Activated naive CD4-positive, alpha-beta T cell treated with anti-CD3 and anti-CD28 coated beads, Interleukin-2, amount 50 U/mL, for 72 hours (primary cell): ENCODE data around the gene GLYATL1. TPM values are rescaled to one million over a fixed set of nuclear protein-coding genes. Genes with fewer than 3 reads are reported as not detected.

Experiments used
- ATAC-seq, 2 donors: fragments of 150-1000 bp; cut with Tn5 transposase; 2 replicates each; pipeline ENCODE4 v1.10.0; 2021; ENCODE audit warnings: mild to moderate bottlenecking in 2 of 2, moderate library complexity in 2 of 2
- DNase-seq, 2 donors: peaks; one replicate each; pipeline ENCODE4 v3.0.0; 2021 to 2022; ENCODE audit warnings: low spot score in 2 of 2
- H3K27ac Mint-ChIP-seq, 2 donors: one replicate each; pipeline ENCODE4 v1.8.0; 2022; ENCODE audit warnings: mild to moderate bottlenecking in 2 of 2, mixed read lengths in 2 of 2
- H3K36me3 Mint-ChIP-seq, 2 donors: one replicate each; pipeline ENCODE4 v1.8.0; 2022; ENCODE audit warnings: mixed read lengths in 2 of 2
- H3K9me3 Mint-ChIP-seq, 2 donors: one replicate each; pipeline ENCODE4 v1.8.0; 2022; ENCODE audit warnings: mixed read lengths in 2 of 2
- total RNA-seq, 2 donors: library from RNA; stranded (reverse); gene quantifications; one replicate each; pipeline ENCODE4 v1.2.3, GENCODE V29; 2022

Gene GLYATL1
- total RNA-seq, 2 donors from 2014 or later = not detected

DNA sequence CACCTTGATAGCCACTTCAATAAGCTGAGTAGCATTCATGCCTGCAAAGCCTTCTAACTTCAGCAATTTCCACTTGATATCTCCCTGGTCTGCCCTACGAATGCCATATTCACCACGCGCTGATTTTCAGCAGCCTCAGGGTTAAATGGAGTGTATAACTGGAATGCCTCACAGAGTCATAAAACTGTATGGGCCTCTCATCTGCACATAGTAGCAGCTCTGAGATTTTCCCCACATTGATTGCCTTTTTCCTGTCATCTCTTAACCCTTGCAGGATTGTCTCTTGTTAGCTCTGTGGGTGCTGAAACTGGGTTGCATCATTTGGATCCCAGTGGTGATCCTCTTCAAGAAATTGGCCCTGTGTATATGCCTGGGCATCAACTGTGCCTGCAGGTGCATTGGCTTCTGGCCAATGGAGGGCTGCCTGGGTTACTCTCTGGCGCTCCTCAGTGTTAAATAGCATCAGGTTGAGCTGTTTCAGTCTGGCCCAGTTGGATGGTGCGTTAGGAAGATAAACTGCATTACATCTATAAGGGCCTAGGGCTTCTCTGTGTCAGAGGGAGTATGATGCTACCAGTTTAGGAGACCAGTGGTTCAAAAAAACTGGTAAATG is 17.4 kb upstream of the GLYATL1 start:
- ATAC-seq (no peak), DNase-seq (no peak)
- H3K36me3 Mint-ChIP-seq = peaks cover 12 to 13% of the 10 kb centered on the region in 2 donors
- no peak overlapping the region for H3K27ac Mint-ChIP-seq
- peaks cover 10 to 14% of the 10 kb centered on the region in 2 donors for H3K9me3 Mint-ChIP-seq

DNA sequence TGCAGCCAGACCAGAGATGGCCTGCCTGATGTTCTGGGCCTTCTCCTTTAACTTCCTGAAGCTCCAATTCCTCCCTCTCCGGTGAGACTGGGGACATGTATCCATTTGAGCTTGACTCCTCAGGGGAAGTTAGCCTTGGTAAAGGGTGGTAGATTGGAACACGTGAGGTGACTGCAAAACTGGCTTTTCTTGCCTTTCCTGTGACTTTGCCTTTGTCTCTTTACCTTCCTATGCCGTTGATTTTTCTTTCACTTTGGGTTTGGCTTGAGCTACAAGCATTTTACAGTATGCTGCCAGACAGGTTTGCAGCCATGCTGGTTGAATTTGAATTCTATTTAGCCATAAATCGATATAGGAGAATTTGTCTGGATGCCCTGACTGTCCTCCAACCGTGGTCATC is 16.8 kb upstream of the GLYATL1 start:
- DNase-seq = no peak
- ATAC-seq = no peak
- peaks cover 7 to 13% of the 10 kb centered on the region in 2 donors for H3K36me3 Mint-ChIP-seq
- peaks cover 8 to 10% of the 10 kb centered on the region in 2 donors for H3K9me3 Mint-ChIP-seq
- no peak overlapping the region for H3K27ac Mint-ChIP-seq

DNA sequence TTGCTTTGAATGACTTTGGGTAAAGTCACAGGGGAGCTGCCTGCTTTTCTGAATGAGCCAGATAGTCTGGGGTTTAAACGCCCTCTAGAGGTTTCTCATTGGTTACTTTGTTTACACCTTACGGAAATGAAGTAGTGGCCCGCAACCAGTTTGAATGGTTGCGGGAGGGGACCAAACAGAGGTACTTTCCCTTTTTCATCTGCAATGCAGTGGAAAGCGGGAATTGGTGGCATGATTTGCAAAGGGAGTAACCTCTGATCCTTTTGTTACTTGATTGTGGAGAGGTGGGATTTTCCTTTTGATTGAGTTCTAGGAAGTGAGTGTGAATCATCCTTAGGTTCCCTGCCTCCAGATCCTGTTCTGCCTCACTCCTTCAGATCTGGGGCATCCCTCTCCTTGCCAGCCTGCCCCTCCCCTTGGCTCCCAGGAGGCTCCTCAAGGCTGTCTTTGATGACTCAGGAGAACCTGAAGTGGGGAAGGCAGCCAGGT is 15.9 kb upstream of the GLYATL1 start:
- peak in 1 of 2 donors; percentile 10 for DNase-seq
- Mint-ChIP-seq H3K36me3 (peaks cover under 1 to 7% of the 10 kb centered on the region in 2 donors), H3K27ac (no peak overlapping the region), H3K9me3 (peaks cover 2% of the 10 kb centered on the region in 2 donors)
- ATAC-seq = peak; percentile 84 to 86

DNA sequence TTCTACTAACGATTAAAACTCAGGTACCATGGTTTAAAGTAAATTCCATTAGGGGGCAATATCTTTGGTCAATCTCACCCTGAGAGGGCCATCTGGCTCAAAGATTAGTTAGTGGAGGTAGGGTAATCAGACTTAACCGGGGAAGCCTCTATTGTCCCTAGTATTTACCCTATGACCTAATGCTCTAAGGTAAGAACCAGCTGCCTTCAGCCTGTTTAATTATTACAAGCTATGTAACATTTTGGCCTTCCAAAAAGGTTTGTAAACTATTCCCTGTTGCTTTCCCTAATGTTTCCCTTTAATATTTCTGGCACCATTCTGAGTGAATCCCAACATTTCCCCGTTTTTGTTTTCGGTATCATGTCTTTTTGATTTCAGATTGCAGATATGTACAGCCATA is 15.1 kb upstream of the GLYATL1 start:
- Mint-ChIP-seq H3K9me3 (no peaks in the 10 kb centered on the region), H3K36me3 (peaks cover 0 to 4% of the 10 kb centered on the region in 2 donors), H3K27ac (no peak overlapping the region)
- ATAC-seq = no peak
- no peak for DNase-seq

DNA sequence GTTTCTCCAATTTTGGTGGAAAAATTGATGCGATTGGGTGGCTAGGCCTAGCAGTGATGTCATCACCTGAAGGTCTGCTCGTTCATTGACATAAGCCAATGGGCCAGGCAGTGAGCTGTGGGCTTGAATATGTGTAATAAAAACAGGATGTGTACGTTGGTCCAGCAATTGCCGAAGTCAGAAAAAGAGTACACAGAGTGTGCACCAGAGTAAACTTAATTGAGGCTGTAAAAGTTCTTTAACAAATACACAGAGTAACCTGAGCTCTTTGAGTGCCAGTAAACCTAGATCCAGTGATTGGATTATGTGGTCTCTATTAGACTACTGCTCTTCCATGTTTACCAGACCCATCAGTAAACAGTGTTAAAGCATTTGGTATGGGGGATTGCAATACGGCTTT is 13.0 kb upstream of the GLYATL1 start:
- no peaks in the 10 kb centered on the region for H3K9me3 Mint-ChIP-seq
- H3K27ac Mint-ChIP-seq = no peak overlapping the region
- ATAC-seq (no peak), DNase-seq (no peak)
- H3K36me3 Mint-ChIP-seq = no peaks in the 10 kb centered on the region

DNA sequence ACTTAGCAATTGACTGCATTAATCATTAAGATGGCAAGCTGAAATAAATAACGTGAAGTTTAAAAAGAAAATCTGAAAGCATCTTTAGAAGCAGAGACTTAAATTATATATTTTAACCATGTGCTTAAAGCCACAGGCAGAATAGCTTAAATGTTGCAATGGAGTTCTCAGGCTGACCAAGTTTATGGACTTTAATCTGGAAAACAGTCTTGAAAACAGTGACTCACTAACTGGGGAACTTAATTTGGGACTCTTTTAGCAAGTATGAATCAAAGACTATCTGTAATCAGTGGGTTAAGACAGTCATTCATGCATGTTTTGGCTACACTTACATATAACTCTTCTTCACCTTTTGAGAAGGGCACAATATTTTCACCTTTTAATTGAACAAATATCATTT is 12.6 kb upstream of the GLYATL1 start:
- no peak overlapping the region for H3K27ac Mint-ChIP-seq
- ATAC-seq = no peak

DNA sequence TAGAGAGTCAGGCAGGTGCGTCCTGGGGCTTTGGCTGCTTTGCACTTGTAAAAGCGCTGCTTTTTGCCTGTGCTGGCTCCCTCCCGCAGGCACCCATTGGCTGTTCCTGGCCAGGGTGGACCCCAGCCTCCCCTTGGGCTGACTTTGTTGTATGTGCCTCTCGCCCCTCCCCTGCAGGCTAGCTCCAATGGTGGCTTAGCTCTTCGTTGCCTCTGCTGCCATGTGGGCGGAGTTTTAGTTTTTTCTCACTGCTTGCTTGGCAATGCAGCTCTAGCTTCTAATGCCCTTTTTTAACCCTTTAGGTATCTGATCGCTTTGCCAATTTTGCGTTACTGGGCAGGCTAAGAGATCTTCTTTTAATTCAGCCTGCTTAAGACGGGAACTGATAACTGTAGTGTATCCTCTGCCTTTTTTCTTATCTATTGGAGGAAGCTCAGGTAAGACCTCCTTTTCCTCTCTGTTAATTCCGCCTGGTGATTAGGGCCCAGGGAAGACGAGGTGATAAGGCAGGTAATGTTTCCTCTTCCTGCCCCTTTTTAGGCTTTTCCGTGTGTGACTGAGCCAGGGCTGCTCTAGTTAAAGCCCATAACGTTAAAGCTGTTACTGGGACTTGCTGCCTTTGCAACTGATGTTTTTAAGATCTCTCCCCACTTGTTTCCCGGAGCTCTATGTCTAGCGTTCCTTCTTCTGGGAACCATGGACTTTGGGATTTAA is 11.7 kb upstream of the GLYATL1 start:
- Mint-ChIP-seq H3K27ac (no peak overlapping the region), H3K9me3 (no peaks in the 10 kb centered on the region), H3K36me3 (no peaks in the 10 kb centered on the region)
- DNase-seq (no peak), ATAC-seq (peak; percentile 30 to 63)

More for the DNA sequence above, 12.6 kb upstream of the GLYATL1 start:
- H3K36me3 Mint-ChIP-seq = no peaks in the 10 kb centered on the region
- no peaks in the 10 kb centered on the region for H3K9me3 Mint-ChIP-seq
- no peak for DNase-seq

DNA sequence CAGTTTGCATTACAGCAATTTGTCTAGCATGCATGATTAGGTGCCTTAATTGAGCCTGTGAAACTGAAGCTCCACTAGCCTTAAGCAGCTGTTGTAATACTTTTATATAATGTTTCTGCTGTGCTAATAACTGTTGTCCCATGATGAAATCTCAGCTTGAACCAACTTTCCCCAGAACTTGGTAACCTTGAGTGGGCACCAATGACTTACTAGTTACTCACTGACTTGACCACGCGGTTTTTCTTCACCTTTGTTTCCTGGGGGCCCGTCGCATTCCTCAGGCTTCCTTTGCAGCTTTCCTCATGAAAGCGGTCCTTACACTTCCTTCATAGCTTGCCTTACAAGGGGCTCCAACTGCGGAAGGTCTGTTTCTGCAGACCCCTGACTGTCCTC is 11.2 kb upstream of the GLYATL1 start:
- ATAC-seq = no peak
- no peak for DNase-seq
- Mint-ChIP-seq H3K36me3 (no peaks in the 10 kb centered on the region), H3K27ac (no peak overlapping the region), H3K9me3 (no peaks in the 10 kb centered on the region)

DNA sequence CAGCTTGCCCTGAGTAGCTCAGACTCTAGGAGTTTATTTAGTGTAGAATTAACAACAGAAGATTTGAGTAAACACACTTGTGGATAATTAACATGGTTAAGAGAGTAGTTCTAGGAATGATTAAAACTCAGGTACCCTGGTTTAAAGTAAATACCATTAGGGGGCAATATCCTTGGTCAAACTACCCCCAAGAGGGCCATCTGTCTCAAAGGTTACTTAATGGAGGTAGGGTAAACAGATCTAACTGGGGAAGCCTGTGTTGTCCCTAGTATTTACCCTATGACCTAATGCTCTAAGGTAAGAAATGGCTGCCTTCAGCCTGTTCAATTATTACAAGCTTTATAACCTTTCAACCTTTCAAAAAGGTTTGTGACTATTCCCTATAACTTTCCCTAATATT is 10.6 kb upstream of the GLYATL1 start:
- H3K9me3 Mint-ChIP-seq = no peaks in the 10 kb centered on the region
- ATAC-seq (no peak), DNase-seq (no peak)
- no peak overlapping the region for H3K27ac Mint-ChIP-seq
- H3K36me3 Mint-ChIP-seq = no peaks in the 10 kb centered on the region

DNA sequence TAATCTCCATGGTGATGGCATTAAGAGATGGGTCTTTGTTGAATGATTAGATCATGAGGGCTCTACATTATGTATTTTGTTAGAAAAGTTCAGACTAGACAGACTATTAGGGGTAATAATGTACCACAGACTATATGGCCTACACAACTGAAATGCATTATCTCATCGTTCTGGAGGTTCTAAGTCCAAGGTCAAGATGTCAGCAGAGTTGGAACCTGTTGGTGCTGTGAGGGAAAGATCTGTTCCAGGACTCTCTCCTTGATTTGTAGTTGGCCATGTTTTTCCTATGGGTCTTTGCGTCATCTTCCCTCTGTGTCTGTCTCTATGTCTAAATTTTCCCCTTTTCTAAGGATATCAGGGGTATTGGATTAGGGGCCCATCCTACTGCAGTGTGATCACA is 8.4 kb upstream of the GLYATL1 start:
- DNase-seq (no peak), ATAC-seq (no peak)
- Mint-ChIP-seq H3K36me3 (no peaks in the 10 kb centered on the region), H3K9me3 (no peaks in the 10 kb centered on the region), H3K27ac (no peak overlapping the region)

DNA sequence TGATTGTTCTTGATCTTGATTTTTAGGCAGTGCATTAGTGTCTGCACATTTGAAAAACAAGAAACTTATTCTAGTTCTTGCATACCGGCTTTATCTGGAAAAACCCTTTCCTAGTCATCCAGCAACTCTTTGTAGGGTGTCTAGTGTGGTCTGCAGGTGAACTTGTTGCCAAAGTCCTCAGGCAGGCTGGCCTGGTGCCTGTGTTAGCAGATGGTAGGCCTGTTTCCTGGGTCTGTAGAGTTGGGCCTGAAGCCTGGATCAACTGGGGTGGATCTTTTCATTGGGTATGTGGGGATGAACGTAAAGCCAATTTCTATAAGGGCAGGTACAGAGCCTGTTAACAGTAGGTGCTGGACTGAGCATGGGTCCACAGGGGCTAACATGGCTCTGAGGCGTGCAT is 5.6 kb upstream of the GLYATL1 start:
- Mint-ChIP-seq H3K36me3 (no peaks in the 10 kb centered on the region), H3K27ac (peak overlapping the region in 1 of 2 donors; percentile 31), H3K9me3 (no peaks in the 10 kb centered on the region)
- no peak for DNase-seq
- no peak for ATAC-seq

DNA sequence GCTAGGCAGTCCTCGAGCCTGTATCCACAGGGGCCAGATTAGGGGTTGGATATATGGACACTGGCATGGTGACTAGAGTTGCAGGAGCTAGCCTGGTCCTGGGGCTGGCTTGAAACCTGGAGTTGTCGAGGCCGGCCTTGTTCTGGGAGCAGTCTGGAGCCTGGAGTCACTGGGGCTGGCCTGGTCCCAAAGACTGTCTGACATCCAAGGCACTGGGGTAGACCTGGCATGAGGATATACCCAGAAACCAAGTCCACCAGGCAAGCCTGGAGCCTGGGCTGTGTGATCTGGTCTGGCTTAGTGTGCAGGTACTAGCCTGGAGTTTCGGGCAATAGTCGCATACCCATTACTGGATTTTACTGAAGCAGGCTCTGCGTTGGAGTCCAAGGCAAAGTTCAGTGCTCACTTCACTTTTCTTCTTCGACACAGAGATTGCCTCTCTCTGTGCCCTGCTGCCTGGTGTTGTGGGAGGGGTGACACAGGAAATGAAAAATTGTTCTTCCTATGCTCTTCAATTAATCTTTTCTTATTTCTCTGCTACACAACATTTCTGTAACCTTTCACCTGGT is 4.3 kb upstream of the GLYATL1 start:
- H3K36me3 Mint-ChIP-seq = no peaks in the 10 kb centered on the region
- H3K9me3 Mint-ChIP-seq = no peaks in the 10 kb centered on the region
- ATAC-seq = no peak
- DNase-seq = no peak
- H3K27ac Mint-ChIP-seq = no peak overlapping the region

DNA sequence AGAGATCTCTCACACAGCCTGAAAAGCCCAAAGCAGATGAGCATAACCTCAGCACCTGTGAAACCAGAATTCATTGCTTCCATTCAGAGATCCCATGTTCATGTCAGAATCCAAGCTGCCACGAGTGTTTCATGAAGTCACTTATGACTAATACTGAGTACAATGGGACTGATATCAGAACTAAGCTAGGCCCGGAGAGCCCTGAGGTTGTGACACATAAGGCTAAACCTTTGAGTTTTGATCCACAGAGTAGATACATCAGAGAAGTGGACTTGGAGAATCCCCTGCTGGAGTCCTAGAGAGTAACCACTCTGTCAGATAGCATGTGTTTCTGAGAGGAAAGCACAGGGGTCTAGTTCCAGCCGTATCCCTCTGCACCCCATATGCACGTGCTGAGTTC is 890 bp upstream of the GLYATL1 start:
- no peaks in the 10 kb centered on the region for H3K9me3 Mint-ChIP-seq
- H3K27ac Mint-ChIP-seq = no peak overlapping the region
- DNase-seq = no peak
- H3K36me3 Mint-ChIP-seq = no peaks in the 10 kb centered on the region
- ATAC-seq = peak; percentile 45 to 87

DNA sequence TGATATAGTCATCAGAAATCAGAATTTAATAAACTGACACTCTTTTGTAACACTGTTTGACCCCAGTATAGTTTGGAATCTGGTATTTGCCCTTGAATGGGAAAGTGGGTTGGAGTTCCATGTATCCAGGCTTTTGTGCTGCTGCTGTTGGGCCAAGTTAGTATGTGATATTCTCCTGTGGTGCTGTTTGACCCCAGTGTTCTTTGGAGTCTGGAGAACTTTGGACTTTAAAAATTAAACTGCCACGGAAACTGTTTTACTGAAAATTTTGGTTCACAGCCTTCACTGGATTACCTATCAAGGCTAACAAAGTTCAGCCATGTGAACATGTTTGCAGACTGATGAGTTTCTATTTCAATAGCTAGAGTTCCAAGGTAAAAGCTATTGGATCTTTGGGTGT is 740 bp downstream of the GLYATL1 start:
- DNase-seq = no peak
- Mint-ChIP-seq H3K27ac (no peak overlapping the region), H3K9me3 (no peaks in the 10 kb centered on the region), H3K36me3 (no peaks in the 10 kb centered on the region)
- no peak for ATAC-seq

DNA sequence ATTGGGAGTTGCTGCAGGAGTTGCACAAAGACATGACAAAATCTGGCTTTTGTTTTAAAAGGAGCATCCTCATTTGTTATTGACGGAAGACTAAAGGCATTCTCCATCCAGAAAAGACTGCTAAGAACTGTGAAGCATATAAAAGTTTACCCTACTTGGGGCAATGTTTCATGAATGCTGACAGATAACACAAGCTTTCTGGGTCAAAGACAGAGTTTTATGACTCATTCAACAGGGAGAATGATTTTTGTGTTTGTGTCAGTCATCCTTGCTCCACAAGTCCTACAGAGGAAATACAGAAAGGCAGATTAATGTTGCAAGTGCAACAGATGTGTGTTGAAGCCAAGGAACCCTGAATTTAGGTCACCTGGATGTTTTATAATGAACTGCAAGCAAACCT is 2.5 kb downstream of the GLYATL1 start:
- H3K27ac Mint-ChIP-seq = no peak overlapping the region
- ATAC-seq (peak in 1 of 2 donors; percentile 64), DNase-seq (no peak)
- no peaks in the 10 kb centered on the region for H3K9me3 Mint-ChIP-seq
- no peaks in the 10 kb centered on the region for H3K36me3 Mint-ChIP-seq

DNA sequence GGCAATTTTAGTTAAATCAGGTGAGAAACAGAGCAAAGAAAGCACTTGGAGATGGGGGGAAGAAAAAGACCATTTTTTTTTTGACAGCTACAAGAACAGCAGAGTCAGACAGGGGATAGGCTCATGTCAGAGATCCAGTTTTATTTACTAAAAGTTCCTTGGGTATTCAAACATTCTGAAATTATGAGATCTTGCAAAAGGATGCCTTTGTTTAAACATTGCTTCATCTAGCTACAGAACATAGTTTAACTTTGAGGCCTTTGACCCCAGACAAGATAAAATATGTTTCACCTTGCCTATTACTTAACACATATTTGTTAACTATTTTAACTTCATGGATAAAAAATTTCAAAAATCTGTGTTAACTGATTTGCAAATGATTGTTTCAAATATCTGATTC is 6.4 kb downstream of the GLYATL1 start:
- Mint-ChIP-seq H3K36me3 (no peaks in the 10 kb centered on the region), H3K27ac (no peak overlapping the region), H3K9me3 (no peaks in the 10 kb centered on the region)
- ATAC-seq = no peak
- DNase-seq = no peak

DNA sequence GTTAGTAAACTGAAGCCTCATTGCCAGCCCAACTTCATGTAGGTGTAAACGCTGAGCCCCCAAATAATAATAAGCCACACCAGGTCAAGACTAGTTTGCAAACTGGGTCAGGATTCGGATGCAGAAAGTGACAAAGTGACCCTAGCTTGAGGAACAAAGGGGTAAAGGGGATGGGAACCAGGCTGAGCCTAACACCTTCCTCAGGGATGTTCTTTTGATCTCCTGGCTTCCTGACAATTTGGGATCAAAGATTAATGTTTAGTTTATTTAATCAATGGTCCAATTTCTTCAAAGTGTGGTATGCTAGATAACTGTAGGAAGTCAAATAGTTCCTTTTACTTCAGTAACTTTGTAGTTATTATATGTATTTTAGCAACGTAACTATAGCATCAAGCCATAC is 9.9 kb downstream of the GLYATL1 start:
- no peaks in the 10 kb centered on the region for H3K9me3 Mint-ChIP-seq
- no peaks in the 10 kb centered on the region for H3K36me3 Mint-ChIP-seq
- DNase-seq = no peak
- ATAC-seq = no peak
- no peak overlapping the region for H3K27ac Mint-ChIP-seq

DNA sequence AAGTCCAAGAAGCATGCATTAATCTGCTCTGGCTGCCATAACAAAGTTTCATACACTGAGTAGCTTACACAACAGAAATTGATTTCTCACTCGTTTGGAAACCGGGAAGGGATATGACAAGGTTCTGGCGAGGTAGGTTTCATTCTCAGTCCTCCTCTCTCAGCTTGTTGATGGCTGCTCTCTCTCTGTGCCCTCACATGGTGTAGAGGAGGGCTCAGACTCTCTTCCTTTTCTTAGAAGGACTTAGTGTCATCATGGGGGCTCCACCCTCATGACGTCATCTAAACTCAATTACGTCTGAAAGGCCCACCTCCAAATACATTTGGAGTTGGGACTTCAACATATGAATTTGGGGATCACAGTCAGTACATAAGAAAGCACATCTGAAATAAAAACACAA is 18.6 kb downstream of the GLYATL1 start:
- no peaks in the 10 kb centered on the region for H3K9me3 Mint-ChIP-seq
- DNase-seq (peak in 1 of 2 donors; percentile 13), ATAC-seq (peak; percentile 50 to 98)
- H3K36me3 Mint-ChIP-seq = no peaks in the 10 kb centered on the region
- no peak overlapping the region for H3K27ac Mint-ChIP-seq
